ENCODE results near the gene CFAP77.

The CFAP77 gene

GRCh38 chr9:132391449-132391848 is 18.6 kb upstream of the CFAP77 start:
- Mint-ChIP-seq H3K4me1 (no peaks in the 10 kb centered on the region), H3K4me3 (no peak overlapping the region), H3K36me3 (peaks cover 70% of the 10 kb centered on the region), H3K27me3 (no peaks in the 10 kb centered on the region), H3K27ac (no peak overlapping the region), H3K9me3 (no peaks in the 10 kb centered on the region)
- no peak for ATAC-seq

DNA sequence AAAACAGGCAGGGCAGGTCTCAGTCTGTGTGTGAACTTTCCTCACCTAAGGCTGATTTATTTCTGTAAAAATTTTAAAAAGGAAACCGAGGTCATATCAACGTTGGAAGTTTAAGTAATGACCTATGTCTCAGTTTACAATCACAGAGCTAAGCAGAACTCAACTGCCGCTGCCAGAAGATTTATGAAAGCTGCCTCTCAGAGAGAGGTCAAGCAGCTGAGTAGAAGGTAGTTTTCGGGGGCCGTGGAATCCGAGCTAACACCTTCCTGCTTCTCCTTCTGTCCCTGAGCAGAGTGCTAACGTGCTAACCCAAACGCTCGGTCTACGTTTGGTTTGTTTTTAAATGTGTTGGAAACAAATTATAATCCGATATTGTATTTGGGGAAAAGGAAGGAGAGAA is 14.5 kb upstream of the CFAP77 start:
- no peaks in the 10 kb centered on the region for H3K9me3 Mint-ChIP-seq
- H3K4me1 Mint-ChIP-seq: peaks cover 7% of the 10 kb centered on the region
- no peak for ATAC-seq
- H3K36me3 Mint-ChIP-seq: peaks cover 55% of the 10 kb centered on the region
- H3K27me3 Mint-ChIP-seq: no peaks in the 10 kb centered on the region
- no peak overlapping the region for H3K4me3 Mint-ChIP-seq
- H3K27ac Mint-ChIP-seq: no peak overlapping the region

GRCh38 chr9:132401824-132402223 is 8.2 kb upstream of the CFAP77 start:
- peak overlapping the region; percentile 24 for H3K27ac Mint-ChIP-seq
- no peaks in the 10 kb centered on the region for H3K27me3 Mint-ChIP-seq
- H3K4me3 Mint-ChIP-seq: no peak overlapping the region
- ATAC-seq: no peak
- H3K36me3 Mint-ChIP-seq: peaks cover 48% of the 10 kb centered on the region
- H3K4me1 Mint-ChIP-seq: peaks cover 48% of the 10 kb centered on the region
- no peaks in the 10 kb centered on the region for H3K9me3 Mint-ChIP-seq

DNA sequence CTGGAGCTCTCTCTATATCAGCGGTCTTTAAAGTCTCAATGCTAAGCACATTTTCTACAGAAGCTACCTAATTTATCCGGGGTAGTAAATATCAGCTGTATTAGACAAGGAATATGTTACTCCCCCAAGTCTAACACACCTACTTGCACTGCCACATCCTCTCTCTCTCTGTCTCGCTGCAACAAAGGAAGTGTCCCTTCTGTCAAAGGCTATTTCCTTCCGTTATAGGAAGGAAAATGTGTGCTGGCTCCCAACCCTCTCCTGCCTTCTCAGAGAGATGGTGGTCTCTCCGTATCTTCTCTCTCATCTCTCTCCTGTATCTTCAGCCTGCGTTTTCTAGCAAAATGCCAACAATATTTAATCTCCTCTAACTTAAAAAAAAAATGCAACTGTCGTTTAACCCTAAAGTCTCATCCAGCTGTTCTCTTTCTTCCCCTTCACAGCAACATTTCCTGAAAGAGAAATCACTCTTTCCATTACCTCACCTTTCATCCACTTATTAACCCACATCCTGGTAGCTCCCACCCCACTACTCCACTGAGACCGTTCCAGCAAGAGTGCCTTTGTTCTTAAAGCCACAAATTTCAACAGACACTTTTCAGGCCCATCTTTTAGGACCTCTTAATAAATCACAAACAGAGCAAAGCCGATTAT is 5.7 kb upstream of the CFAP77 start:
- Mint-ChIP-seq H3K4me1 (peaks cover 51% of the 10 kb centered on the region), H3K36me3 (peaks cover 39% of the 10 kb centered on the region), H3K27me3 (no peaks in the 10 kb centered on the region), H3K9me3 (no peaks in the 10 kb centered on the region), H3K4me3 (peak overlapping the region; percentile 3), H3K27ac (peak overlapping the region; percentile 84)
- no peak for ATAC-seq

- Mint-ChIP-seq H3K27ac (peak within 1 kb of the TSS; percentile 84), H3K4me3 (peak within 1 kb of the TSS; percentile 78), H3K36me3 (peaks cover 22% of the 10 kb centered on the region), H3K9me3 (no peaks in the 10 kb centered on the region), H3K4me1 (peaks cover 64% of the 10 kb centered on the region), H3K27me3 (no peaks in the 10 kb centered on the region)
- peak; percentile 97 for ATAC-seq
Observed at GRCh38 chr9:132406554-132407122, 3.4 kb upstream of the CFAP77 start, which contains the start of gene TTF1. Gene TTF1, minus strand, starts transcription at chr9:132406840. Its CDS starts 4,019 bp downstream, at chr9:132402821.

DNA sequence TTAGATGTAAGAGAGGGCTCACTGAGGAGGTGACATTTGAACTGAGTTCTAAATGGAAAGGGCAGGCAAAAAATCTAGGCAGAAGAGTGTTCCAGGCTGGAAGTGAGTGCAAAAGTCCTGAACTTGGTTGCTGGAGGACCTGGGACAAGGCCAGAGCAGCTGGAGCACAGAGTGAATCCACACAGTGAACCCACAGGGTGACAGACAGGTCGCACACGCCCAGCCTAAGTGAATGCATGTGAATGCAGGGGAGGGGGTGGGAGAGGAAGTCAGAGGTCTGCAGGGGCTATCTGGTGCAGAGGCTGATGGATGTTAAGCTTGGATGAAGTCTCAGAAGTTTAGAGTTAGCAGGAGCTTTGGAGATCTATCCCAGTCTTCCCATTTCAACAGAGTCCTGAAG is 2.8 kb upstream of the CFAP77 start:
- Mint-ChIP-seq H3K4me3 (peak overlapping the region; percentile 78), H3K9me3 (no peaks in the 10 kb centered on the region), H3K27ac (peak overlapping the region; percentile 84), H3K4me1 (peaks cover 63% of the 10 kb centered on the region), H3K27me3 (no peaks in the 10 kb centered on the region), H3K36me3 (peaks cover 17% of the 10 kb centered on the region)
- ATAC-seq: no peak

DNA sequence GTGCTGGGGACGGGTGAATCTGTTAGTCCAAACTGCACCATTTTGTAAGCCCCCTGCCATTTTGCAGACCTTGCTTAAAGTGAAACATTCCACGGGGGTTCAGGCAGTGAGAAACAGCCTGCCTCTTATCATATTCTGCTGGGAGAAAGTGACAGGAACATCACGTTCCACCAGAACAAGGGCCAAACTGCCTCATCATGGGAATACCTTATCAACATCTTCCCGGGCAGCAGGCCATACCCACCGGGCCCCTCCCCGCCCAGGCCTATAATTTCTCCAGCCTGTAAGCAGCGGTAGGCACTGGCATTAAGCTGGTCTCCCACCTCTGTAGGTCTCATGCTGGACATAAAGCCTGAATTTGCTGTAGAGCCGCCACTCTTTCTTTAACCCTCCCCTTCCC is 1.5 kb upstream of the CFAP77 start:
- no peak overlapping the region for H3K4me3 Mint-ChIP-seq
- no peak for ATAC-seq
- no peaks in the 10 kb centered on the region for H3K9me3 Mint-ChIP-seq
- peaks cover under 1% of the 10 kb centered on the region for H3K27me3 Mint-ChIP-seq
- H3K36me3 Mint-ChIP-seq: peaks cover 12% of the 10 kb centered on the region
- H3K4me1 Mint-ChIP-seq: peaks cover 58% of the 10 kb centered on the region
- H3K27ac Mint-ChIP-seq: no peak overlapping the region

DNA sequence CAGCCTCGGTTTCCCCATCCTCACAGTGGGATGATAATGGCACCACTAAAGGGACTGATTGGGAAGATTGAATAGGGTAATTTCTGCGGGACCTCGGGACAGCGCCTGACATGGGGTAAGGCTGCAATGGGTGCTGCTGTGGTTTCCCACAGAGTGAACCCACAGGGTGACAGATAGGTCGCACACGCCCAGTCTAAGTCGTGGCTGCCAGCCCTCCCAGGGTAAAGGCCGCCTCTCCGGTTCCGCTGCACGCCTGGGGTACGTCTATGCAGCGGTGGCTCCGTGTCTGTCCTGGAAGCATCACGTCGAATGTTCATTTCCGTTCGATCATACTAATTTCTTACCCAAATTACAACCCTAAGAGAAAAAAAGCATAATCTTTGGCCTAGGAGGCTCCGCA is 631 bp downstream of the CFAP77 start:
- Mint-ChIP-seq H3K36me3 (peaks cover under 1% of the 10 kb centered on the region), H3K4me1 (peaks cover 40% of the 10 kb centered on the region), H3K27ac (peak overlapping the region; percentile 32), H3K27me3 (peaks cover 22% of the 10 kb centered on the region), H3K9me3 (no peaks in the 10 kb centered on the region), H3K4me3 (peak overlapping the region; percentile 66)
- ATAC-seq: no peak

GRCh38 chr9:132411091-132411508 is 1.1 kb downstream of the CFAP77 start:
- peak overlapping the region; percentile 66 for H3K4me3 Mint-ChIP-seq
- ATAC-seq: peak; percentile 58
- H3K27me3 Mint-ChIP-seq: peaks cover 22% of the 10 kb centered on the region
- H3K27ac Mint-ChIP-seq: peak overlapping the region; percentile 32
- H3K36me3 Mint-ChIP-seq: no peaks in the 10 kb centered on the region
- peaks cover 36% of the 10 kb centered on the region for H3K4me1 Mint-ChIP-seq
- no peaks in the 10 kb centered on the region for H3K9me3 Mint-ChIP-seq

- no peak for ATAC-seq
- H3K4me1 Mint-ChIP-seq: peaks cover 29% of the 10 kb centered on the region
- H3K36me3 Mint-ChIP-seq: no peaks in the 10 kb centered on the region
- no peak overlapping the region for H3K4me3 Mint-ChIP-seq
- H3K9me3 Mint-ChIP-seq: no peaks in the 10 kb centered on the region
- peaks cover 22% of the 10 kb centered on the region for H3K27me3 Mint-ChIP-seq
- H3K27ac Mint-ChIP-seq: no peak overlapping the region
Observed at GRCh38 chr9:132412089-132412488, 2.1 kb downstream of the CFAP77 start.

- Mint-ChIP-seq H3K36me3 (no peaks in the 10 kb centered on the region), H3K4me3 (no peak overlapping the region), H3K4me1 (peaks cover 25% of the 10 kb centered on the region), H3K27me3 (peaks cover 22% of the 10 kb centered on the region), H3K9me3 (no peaks in the 10 kb centered on the region), H3K27ac (no peak overlapping the region)
- ATAC-seq: no peak
Observed at GRCh38 chr9:132413926-132414325, 3.9 kb downstream of the CFAP77 start.

GRCh38 chr9:132414731-132415130 is 4.7 kb downstream of the CFAP77 start:
- Mint-ChIP-seq H3K36me3 (no peaks in the 10 kb centered on the region), H3K4me1 (peaks cover 18% of the 10 kb centered on the region), H3K4me3 (no peak overlapping the region), H3K9me3 (no peaks in the 10 kb centered on the region), H3K27me3 (peaks cover 27% of the 10 kb centered on the region), H3K27ac (no peak overlapping the region)
- no peak for ATAC-seq

- Mint-ChIP-seq H3K4me3 (no peak overlapping the region), H3K36me3 (no peaks in the 10 kb centered on the region), H3K4me1 (peaks cover 17% of the 10 kb centered on the region), H3K27me3 (peaks cover 31% of the 10 kb centered on the region), H3K9me3 (no peaks in the 10 kb centered on the region), H3K27ac (no peak overlapping the region)
- no peak for ATAC-seq
Observed at GRCh38 chr9:132415181-132415580, 5.2 kb downstream of the CFAP77 start.

GRCh38 chr9:132418726-132419363 is 8.8 kb downstream of the CFAP77 start:
- H3K27ac Mint-ChIP-seq: no peak overlapping the region
- ATAC-seq: no peak
- peaks cover 48% of the 10 kb centered on the region for H3K27me3 Mint-ChIP-seq
- H3K36me3 Mint-ChIP-seq: no peaks in the 10 kb centered on the region
- H3K4me1 Mint-ChIP-seq: no peaks in the 10 kb centered on the region
- no peaks in the 10 kb centered on the region for H3K9me3 Mint-ChIP-seq
- no peak overlapping the region for H3K4me3 Mint-ChIP-seq

DNA sequence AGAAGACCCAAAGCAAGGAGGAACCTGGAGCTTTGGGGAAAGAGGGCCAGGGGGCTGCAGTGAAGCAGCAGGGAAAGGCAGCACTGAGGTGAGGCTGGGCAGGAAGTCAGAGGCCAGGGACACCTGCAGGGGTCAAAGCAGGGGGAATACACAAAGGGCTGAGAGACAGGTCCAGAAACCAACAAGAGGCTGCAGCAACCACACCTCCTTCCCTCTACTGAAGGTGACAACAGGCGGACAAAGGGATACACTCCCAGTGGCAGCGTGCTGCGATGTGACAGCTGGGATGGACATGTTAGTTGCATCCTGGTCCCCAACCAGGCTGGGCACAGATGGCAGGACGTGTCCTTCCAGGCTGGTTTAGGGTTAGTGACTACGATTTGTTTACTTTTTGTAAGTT is 12.6 kb downstream of the CFAP77 start:
- no peak for ATAC-seq
- Mint-ChIP-seq H3K4me1 (no peaks in the 10 kb centered on the region), H3K4me3 (no peak overlapping the region), H3K36me3 (no peaks in the 10 kb centered on the region), H3K9me3 (no peaks in the 10 kb centered on the region), H3K27ac (no peak overlapping the region), H3K27me3 (peaks cover 48% of the 10 kb centered on the region)

DNA sequence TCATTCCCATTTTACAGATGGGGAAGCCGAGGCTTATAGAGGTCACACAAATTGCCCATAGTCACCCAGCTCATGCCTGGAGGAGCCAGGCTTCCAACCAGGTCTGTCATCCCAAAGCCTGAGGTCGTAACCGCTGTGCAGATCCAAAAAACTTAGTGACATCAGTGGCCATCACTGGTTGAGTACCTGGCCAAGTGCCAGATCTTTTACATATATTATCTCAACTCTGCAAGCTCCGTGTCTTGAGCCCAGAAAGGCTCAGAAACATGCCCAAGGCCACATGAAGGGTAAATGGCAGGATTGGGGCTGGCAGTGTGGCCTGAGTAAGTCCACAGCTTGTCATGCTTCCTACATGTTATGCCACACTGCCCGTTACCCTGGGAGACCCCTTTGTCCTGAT is 13.5 kb downstream of the CFAP77 start:
- ATAC-seq: no peak
- no peaks in the 10 kb centered on the region for H3K36me3 Mint-ChIP-seq
- H3K4me1 Mint-ChIP-seq: no peaks in the 10 kb centered on the region
- H3K4me3 Mint-ChIP-seq: no peak overlapping the region
- H3K27ac Mint-ChIP-seq: no peak overlapping the region
- no peaks in the 10 kb centered on the region for H3K9me3 Mint-ChIP-seq
- peaks cover 49% of the 10 kb centered on the region for H3K27me3 Mint-ChIP-seq
